ENCODE results near the gene RNPEPL1. TPM values are rescaled to one million over a fixed set of nuclear protein-coding genes. Genes with fewer than 3 reads are reported as not detected.

The RNPEPL1 gene
- total and polyA plus RNA-seq, 2 experiments from 2014 or later, result 46.3 to 57.2 TPM

DNA sequence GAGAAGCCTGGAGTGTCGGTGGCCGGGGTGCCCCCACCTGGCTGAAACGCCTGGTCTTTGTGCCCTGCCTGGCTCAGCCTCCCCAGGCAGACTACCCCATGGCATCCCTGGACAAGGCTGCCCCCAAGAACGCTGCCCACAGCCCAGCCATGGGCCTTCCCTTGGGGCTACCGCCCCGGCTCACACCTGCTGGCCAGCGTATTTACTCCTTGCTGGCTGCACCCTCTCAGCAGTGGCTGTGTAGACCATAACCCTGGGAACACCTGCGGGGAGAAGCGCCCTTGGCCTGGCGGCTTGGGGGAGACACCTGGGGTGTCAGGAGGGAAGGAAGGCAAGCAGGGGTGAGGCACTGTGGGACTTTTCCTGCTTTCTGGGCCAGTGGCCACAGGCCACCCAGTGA, 35.6 kb downstream of the RNPEPL1 start:
- TF ChIP-seq EZH2phosphoT487 (IDR thresholded peaks at IDR 0.05; ENCODE audit: low read depth, severe bottlenecking, unreplicated experiment), result no peak
- TF ChIP-seq, protein P1, sequence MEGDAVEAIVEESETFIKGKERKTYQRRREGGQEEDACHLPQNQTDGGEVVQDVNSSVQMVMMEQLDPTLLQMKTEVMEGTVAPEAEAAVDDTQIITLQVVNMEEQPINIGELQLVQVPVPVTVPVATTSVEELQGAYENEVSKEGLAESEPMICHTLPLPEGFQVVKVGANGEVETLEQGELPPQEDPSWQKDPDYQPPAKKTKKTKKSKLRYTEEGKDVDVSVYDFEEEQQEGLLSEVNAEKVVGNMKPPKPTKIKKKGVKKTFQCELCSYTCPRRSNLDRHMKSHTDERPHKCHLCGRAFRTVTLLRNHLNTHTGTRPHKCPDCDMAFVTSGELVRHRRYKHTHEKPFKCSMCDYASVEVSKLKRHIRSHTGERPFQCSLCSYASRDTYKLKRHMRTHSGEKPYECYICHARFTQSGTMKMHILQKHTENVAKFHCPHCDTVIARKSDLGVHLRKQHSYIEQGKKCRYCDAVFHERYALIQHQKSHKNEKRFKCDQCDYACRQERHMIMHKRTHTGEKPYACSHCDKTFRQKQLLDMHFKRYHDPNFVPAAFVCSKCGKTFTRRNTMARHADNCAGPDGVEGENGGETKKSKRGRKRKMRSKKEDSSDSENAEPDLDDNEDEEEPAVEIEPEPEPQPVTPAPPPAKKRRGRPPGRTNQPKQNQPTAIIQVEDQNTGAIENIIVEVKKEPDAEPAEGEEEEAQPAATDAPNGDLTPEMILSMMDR (IDR thresholded peaks at IDR 0.05; ENCODE audit: poor library complexity), result no peak
- no peak for TF ChIP-seq EZH2 (IDR thresholded peaks at IDR 0.05; ENCODE audit: borderline replicate concordance)
- Histone ChIP-seq H3K4me3 (no peak overlapping the region), H3K9me2 (replicated peaks; ENCODE audit: insufficient read depth) (no peaks in the 10 kb centered on the region), H3K4me1 (ENCODE audit: insufficient read depth) (peaks cover 12% of the 10 kb centered on the region), H3K36me3 (replicated peaks; ENCODE audit: insufficient read depth, low read depth) (no peaks in the 10 kb centered on the region), H3K4me2 (no peak overlapping the region), H3K79me2 (peaks cover 10% of the 10 kb centered on the region), H3K27me3 (no peaks in the 10 kb centered on the region), H2AFZ (no peak overlapping the region), H4K20me1 (ENCODE audit: insufficient read depth, poor library complexity, severe bottlenecking) (no peaks in the 10 kb centered on the region), H3K27ac (peak overlapping the region; percentile 82), H3K9me3 (ENCODE audit: low read depth) (no peaks in the 10 kb centered on the region)
- WGBS (ENCODE audit: low lambda C conversion rate, missing lambda C conversion rate), result 97% methylated on average over 10 of the region's 10 CpGs
- DNase-seq (ENCODE audit: low spot score), result no peak

- TF ChIP-seq EZH2 (IDR thresholded peaks at IDR 0.05; ENCODE audit: borderline replicate concordance) (no peak), EZH2phosphoT487 (IDR thresholded peaks at IDR 0.05; ENCODE audit: low read depth, severe bottlenecking, unreplicated experiment) (no peak)
- TF ChIP-seq, protein P1 (IDR thresholded peaks at IDR 0.05; ENCODE audit: poor library complexity), result peak; percentile 45
- H3K79me2 ChIP-seq, result peaks cover 10% of the 10 kb centered on the region
- no peaks in the 10 kb centered on the region for H3K36me3 ChIP-seq (replicated peaks; ENCODE audit: insufficient read depth, low read depth)
- no peaks in the 10 kb centered on the region for H3K9me3 ChIP-seq (ENCODE audit: low read depth)
- no peak overlapping the region for H2AFZ ChIP-seq
- no peaks in the 10 kb centered on the region for H3K27me3 ChIP-seq
- no peaks in the 10 kb centered on the region for H4K20me1 ChIP-seq (ENCODE audit: insufficient read depth, poor library complexity, severe bottlenecking)
- DNase-seq (ENCODE audit: low spot score), result peak; percentile 87
- no peak overlapping the region for H3K4me3 ChIP-seq
- WGBS (ENCODE audit: low lambda C conversion rate, missing lambda C conversion rate), result 51% methylated on average over 11 of the region's 11 CpGs
- H3K9me2 ChIP-seq (replicated peaks; ENCODE audit: insufficient read depth), result no peaks in the 10 kb centered on the region
- peaks cover 12% of the 10 kb centered on the region for H3K4me1 ChIP-seq (ENCODE audit: insufficient read depth)
- H3K27ac ChIP-seq, result peak overlapping the region; percentile 82
- peak overlapping the region; percentile 59 for H3K4me2 ChIP-seq
Measured at GRCh38 chr2:240604291-240604938, 36.1 kb downstream of the RNPEPL1 start.

DNA sequence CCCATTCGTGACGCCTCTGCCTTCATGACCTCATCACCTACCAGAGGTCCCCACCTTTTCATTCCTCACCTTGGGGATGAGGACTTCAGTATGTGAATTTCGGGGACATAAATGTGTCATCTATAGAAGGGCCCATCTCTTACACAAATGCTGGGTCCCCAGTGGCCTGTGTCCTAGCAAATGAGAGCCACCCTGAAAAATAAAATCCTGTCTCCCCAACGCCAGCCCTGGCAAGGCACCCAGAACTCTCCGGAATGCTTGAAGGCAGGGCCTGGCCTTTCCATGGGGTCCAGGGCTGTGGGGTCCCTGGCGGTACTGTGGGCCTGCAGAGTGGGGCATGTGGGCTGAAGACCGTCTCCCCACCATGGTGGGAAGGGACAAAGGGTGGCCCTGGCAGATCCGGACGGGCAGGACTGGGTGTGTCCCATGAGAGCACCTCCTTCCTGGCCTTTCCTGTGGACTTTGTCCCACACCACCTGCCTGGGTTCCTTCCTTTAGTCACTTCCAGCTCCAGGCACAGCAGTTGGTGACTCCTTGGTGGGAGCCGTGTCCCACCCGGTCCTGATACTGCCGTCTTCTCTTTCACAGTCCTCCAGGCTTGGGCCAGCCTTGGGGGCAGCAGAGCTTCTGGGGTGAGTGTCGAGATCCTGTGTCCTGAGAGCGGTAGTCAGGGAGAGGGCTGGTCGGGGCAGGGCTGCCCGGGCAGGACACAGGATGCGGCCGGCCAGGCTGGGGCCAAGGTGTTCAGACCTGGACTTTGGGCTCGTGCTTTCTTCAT, 36.8 kb downstream of the RNPEPL1 start:
- peaks cover 12% of the 10 kb centered on the region for H3K4me1 ChIP-seq (ENCODE audit: insufficient read depth)
- 85% methylated on average over 19 of the region's 19 CpGs for WGBS (ENCODE audit: low lambda C conversion rate, missing lambda C conversion rate)
- H3K27me3 ChIP-seq, result no peaks in the 10 kb centered on the region
- H3K4me3 ChIP-seq, result no peak overlapping the region
- DNase-seq (ENCODE audit: low spot score), result peak; percentile 63
- H3K9me2 ChIP-seq (replicated peaks; ENCODE audit: insufficient read depth), result no peaks in the 10 kb centered on the region
- H3K9me3 ChIP-seq (ENCODE audit: low read depth), result no peaks in the 10 kb centered on the region
- no peak overlapping the region for H2AFZ ChIP-seq
- H3K27ac ChIP-seq, result peak overlapping the region; percentile 82
- H3K36me3 ChIP-seq (replicated peaks; ENCODE audit: insufficient read depth, low read depth), result no peaks in the 10 kb centered on the region
- peaks cover 10% of the 10 kb centered on the region for H3K79me2 ChIP-seq
- peak overlapping the region; percentile 59 for H3K4me2 ChIP-seq
- TF ChIP-seq EZH2phosphoT487 (IDR thresholded peaks at IDR 0.05; ENCODE audit: low read depth, severe bottlenecking, unreplicated experiment), result no peak
- TF ChIP-seq, protein P1 (IDR thresholded peaks at IDR 0.05; ENCODE audit: poor library complexity), result no peak
- no peak for TF ChIP-seq EZH2 (IDR thresholded peaks at IDR 0.05; ENCODE audit: borderline replicate concordance)
- no peaks in the 10 kb centered on the region for H4K20me1 ChIP-seq (ENCODE audit: insufficient read depth, poor library complexity, severe bottlenecking)

Data from hepatocyte (in vitro differentiated cells).